Measurements from ENCODE around the gene ZGLP1. TPM values are rescaled to one million over a fixed set of nuclear protein-coding genes. Genes with fewer than 3 reads are reported as not detected.

Gene ZGLP1
- total RNA-seq, 3 donors from 2014 or later, result 1.3 to 4.4 (median 3.3) TPM

GRCh38 chr19:10335352-10335985, 25.9 kb upstream of the ZGLP1 start:
- peak overlapping the region in 2 of 3 donors; percentile 81 to 89 for H3K4me3 ChIP-seq
- no peaks in the 10 kb centered on the region for H3K27me3 ChIP-seq
- intact Hi-C loops (cut with DNase I; ENCODE audit: low total_unique reads), result no loop called here
- peaks cover 5 to 6% of the 10 kb centered on the region in 2 donors for H3K4me1 ChIP-seq
- TF ChIP-seq POLR2A (IDR thresholded peaks at IDR 0.05), result no peak
- no peak for TF ChIP-seq POLR2AphosphoS5 (IDR thresholded peaks at IDR 0.05)
- TF ChIP-seq CTCF (IDR thresholded peaks at IDR 0.05), result no peak
- H3K36me3 ChIP-seq, result no peaks in the 10 kb centered on the region
- H3K9me3 ChIP-seq, result no peaks in the 10 kb centered on the region
- H3K27ac ChIP-seq, result peak overlapping the region; percentile 61 to 84
- DNase-seq (ENCODE audit: low spot score in 2 of 2), result no peak

GRCh38 chr19:10334588-10335351, 25.2 kb upstream of the ZGLP1 start:
- Histone ChIP-seq H3K27ac (peak overlapping the region; percentile 61 to 84), H3K9me3 (no peaks in the 10 kb centered on the region), H3K36me3 (no peaks in the 10 kb centered on the region), H3K4me3 (peak overlapping the region; percentile 70 to 89 (median 81)), H3K27me3 (no peaks in the 10 kb centered on the region), H3K4me1 (peaks cover 5 to 6% of the 10 kb centered on the region in 2 donors)
- no peak for TF ChIP-seq CTCF (IDR thresholded peaks at IDR 0.05)
- peak in 2 of 3 donors; percentile 36 to 42 for TF ChIP-seq POLR2AphosphoS5 (IDR thresholded peaks at IDR 0.05)
- peak; percentile 92 to 98 for DNase-seq (ENCODE audit: low spot score in 2 of 2)
- intact Hi-C loops (cut with DNase I; ENCODE audit: low total_unique reads), result no loop called here

GRCh38 chr19:10333758-10334587, 24.4 kb upstream of the ZGLP1 start:
- H3K4me3 ChIP-seq, result peak overlapping the region; percentile 70 to 89 (median 81)
- peaks cover 5 to 6% of the 10 kb centered on the region in 2 donors for H3K4me1 ChIP-seq
- intact Hi-C loops (cut with DNase I; ENCODE audit: low total_unique reads), result no loop called here
- no peaks in the 10 kb centered on the region for H3K27me3 ChIP-seq
- peak overlapping the region; percentile 79 to 84 for H3K27ac ChIP-seq
- no peak for DNase-seq (ENCODE audit: low spot score in 2 of 2)
- TF ChIP-seq POLR2A (IDR thresholded peaks at IDR 0.05) (no peak), CTCF (IDR thresholded peaks at IDR 0.05) (no peak), POLR2AphosphoS5 (IDR thresholded peaks at IDR 0.05) (no peak)
- no peaks in the 10 kb centered on the region for H3K9me3 ChIP-seq
- H3K36me3 ChIP-seq, result no peaks in the 10 kb centered on the region

- peaks cover 2% of the 10 kb centered on the region for H3K36me3 ChIP-seq
- H3K27ac ChIP-seq, result peak within 1 kb of the TSS; percentile 79 to 84
- H3K27me3 ChIP-seq, result no peaks in the 10 kb centered on the region
- peak; percentile 95 to 99 for DNase-seq (ENCODE audit: low spot score in 2 of 2)
- H3K4me3 ChIP-seq, result peak within 1 kb of the TSS; percentile 70 to 89 (median 81)
- intact Hi-C loops (cut with DNase I; ENCODE audit: low total_unique reads), result no loop called here
- peak; percentile 14 for TF ChIP-seq POLR2A (IDR thresholded peaks at IDR 0.05)
- TF ChIP-seq POLR2AphosphoS5 (IDR thresholded peaks at IDR 0.05), result peak; percentile 66 to 84 (median 69)
- peak in 2 of 3 donors; percentile 7 to 10 for TF ChIP-seq CTCF (IDR thresholded peaks at IDR 0.05)
- H3K9me3 ChIP-seq, result no peaks in the 10 kb centered on the region
- peaks cover 5 to 6% of the 10 kb centered on the region in 2 donors for H3K4me1 ChIP-seq
These were observed 23.5 kb upstream of the ZGLP1 start, which contains the start of gene RAVER1 for GRCh38 chr19:10332965-10333757. Gene RAVER1 (minus strand): TSS chr19:10333529. CDS start chr19:10333507, 22 bp downstream.

Measured in breast epithelium (tissue), 4 donors.